ENCODE data around the gene TICAM1. TPM values are rescaled to one million over a fixed set of nuclear protein-coding genes. Genes with fewer than 3 reads are reported as not detected.

TICAM1 gene
- total and polyA plus RNA-seq, 2 of the 13 experiments (the other 11 are each of a cell fraction or from before 2014, with no cell fraction given), result 0.33 to 0.95 TPM

DNA sequence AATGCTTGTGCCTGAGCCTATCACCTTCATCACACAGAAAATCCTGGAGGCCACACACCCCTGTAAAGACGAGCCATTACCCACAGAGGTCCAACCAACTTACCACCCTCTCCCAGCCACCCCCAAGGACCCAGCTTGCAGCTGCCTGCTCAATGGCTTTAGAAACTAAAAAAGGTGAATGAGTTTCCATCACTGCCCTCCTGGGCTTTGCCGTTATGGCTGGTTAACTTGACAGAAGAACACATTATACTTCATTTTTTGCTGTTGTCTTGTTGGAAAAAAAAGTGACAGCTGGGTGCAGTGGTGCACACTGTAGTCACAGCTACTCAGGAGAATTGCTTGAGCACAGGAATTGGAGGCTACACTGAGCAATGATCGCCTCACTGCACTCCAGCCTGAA is 57.4 kb downstream of the TICAM1 start (continued):
- TF ChIP-seq, protein P1, sequence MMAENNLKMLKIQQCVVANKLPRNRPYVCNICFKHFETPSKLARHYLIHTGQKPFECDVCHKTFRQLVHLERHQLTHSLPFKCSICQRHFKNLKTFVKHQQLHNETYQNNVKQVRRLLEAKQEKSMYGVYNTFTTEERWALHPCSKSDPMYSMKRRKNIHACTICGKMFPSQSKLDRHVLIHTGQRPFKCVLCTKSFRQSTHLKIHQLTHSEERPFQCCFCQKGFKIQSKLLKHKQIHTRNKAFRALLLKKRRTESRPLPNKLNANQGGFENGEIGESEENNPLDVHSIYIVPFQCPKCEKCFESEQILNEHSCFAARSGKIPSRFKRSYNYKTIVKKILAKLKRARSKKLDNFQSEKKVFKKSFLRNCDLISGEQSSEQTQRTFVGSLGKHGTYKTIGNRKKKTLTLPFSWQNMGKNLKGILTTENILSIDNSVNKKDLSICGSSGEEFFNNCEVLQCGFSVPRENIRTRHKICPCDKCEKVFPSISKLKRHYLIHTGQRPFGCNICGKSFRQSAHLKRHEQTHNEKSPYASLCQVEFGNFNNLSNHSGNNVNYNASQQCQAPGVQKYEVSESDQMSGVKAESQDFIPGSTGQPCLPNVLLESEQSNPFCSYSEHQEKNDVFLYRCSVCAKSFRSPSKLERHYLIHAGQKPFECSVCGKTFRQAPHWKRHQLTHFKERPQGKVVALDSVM (CRISPR knock-in tag; IDR thresholded peaks at IDR 0.05), result no peak
- no peak for TF ChIP-seq ZSCAN30 (CRISPR knock-in tag; IDR thresholded peaks at IDR 0.05)
- TF ChIP-seq CENPT (CRISPR knock-in tag; IDR thresholded peaks at IDR 0.05; ENCODE audit: low read depth), result no peak
- no peak for TF ChIP-seq SSRP1 (CRISPR knock-in tag; IDR thresholded peaks at IDR 0.05)
- TF ChIP-seq ZC3H13 (CRISPR knock-in tag; IDR thresholded peaks at IDR 0.05), result no peak
- TF ChIP-seq HOXD1 (CRISPR knock-in tag; IDR thresholded peaks at IDR 0.05), result no peak

DNA sequence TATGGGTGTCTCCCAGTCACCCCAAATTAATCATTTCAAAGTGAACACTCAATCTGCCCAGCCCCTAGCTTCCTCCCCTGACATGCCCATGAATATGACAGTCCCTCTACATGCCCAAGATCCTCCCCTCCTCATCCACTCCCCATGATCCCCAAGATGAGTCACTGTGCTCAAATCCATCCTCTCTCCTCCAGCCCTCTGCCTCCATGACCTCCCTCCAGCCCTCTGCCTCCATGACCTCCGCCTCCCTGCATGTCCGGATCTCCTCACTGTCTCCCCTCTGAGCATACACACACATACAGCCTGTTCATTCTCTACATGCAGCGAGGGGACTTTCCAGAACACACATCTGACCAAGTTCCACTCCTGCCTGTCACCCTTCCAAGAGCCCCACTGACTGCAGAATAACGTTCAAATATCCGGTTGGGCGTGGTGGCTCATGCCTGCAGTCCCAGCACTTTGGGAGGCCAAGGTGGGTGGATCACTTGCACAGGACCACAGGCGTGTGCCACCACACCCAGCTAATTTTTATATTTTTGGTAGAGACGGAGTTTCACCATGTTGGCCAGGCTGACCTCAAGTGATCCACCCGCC is 58.4 kb downstream of the TICAM1 start:
- H2AFZ ChIP-seq (ENCODE audit: low read length), result no peak overlapping the region
- H3K4me2 ChIP-seq (ENCODE audit: low read depth, low read length), result no peak overlapping the region
- no peak for ATAC-seq
- no peaks in the 10 kb centered on the region for H3K36me3 ChIP-seq (replicated peaks in 1 of 2; ENCODE audit: control insufficient read depth in 1 of 2, insufficient read depth in 2 of 2, low read length in 2 of 2)
- POLR2A ChIA-PET, result no interaction called here
- H4K20me1 ChIP-seq (ENCODE audit: insufficient read depth, low read length), result peaks cover 6% of the 10 kb centered on the region
- peaks cover 0 to 11% of the 10 kb centered on the region in 2 experiments; a peak in 2 of 5 replicates for H3K27me3 ChIP-seq (ENCODE audit: control insufficient read depth in 1 of 2, insufficient read depth in 2 of 2, low read length in 2 of 2)
- H3K79me2 ChIP-seq (ENCODE audit: insufficient read depth, low read length), result no peaks in the 10 kb centered on the region
- WGBS (ENCODE audit: low lambda C conversion rate), result 18% methylated on average over 9 of the region's 9 CpGs
- BruUV-seq (replicated peaks), result no TSS peak
- DNase-seq (ENCODE audit: low spot score), result no peak
- H3K4me3 ChIP-seq (replicated peaks in 1 of 3; ENCODE audit: insufficient read depth in 1 of 3, low read depth in 2 of 3, low read length in 3 of 3), result no peak overlapping the region
- intact Hi-C loops (cut with micrococcal nuclease; ENCODE audit: unreplicated experiment), result no loop called here
- no peaks in the 10 kb centered on the region for H3K4me1 ChIP-seq (ENCODE audit: insufficient read depth, low read length)
- in situ Hi-C loops (cut with HindIII; ENCODE audit: extremely low pct_ligation_motif_present, low pct_unique_long_range_greater_than_20kb), result no loop called here
- no peak overlapping the region for H3K9ac ChIP-seq (ENCODE audit: insufficient read depth, low read depth, low read length)
- no peak overlapping the region for H3K27ac ChIP-seq (ENCODE audit: extremely low read length, insufficient read depth, low read length)
- CTCF ChIA-PET (ENCODE audit: low intra/inter-chr PET ratio, low total read pairs), result no interaction called here
- no peaks in the 10 kb centered on the region for H3K9me3 ChIP-seq (ENCODE audit: low read length)
- FAIRE-seq, result no peak
- no peak for TF ChIP-seq STAG1 (CRISPR knock-in tag; IDR thresholded peaks at IDR 0.05)
- TF ChIP-seq, protein P2, sequence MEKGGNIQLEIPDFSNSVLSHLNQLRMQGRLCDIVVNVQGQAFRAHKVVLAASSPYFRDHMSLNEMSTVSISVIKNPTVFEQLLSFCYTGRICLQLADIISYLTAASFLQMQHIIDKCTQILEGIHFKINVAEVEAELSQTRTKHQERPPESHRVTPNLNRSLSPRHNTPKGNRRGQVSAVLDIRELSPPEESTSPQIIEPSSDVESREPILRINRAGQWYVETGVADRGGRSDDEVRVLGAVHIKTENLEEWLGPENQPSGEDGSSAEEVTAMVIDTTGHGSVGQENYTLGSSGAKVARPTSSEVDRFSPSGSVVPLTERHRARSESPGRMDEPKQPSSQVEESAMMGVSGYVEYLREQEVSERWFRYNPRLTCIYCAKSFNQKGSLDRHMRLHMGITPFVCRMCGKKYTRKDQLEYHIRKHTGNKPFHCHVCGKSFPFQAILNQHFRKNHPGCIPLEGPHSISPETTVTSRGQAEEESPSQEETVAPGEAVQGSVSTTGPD (CRISPR knock-in tag; IDR thresholded peaks at IDR 0.05), result no peak
- no peak for TF ChIP-seq GATAD2A (CRISPR knock-in tag; IDR thresholded peaks at IDR 0.05)
- TF ChIP-seq, protein P3, sequence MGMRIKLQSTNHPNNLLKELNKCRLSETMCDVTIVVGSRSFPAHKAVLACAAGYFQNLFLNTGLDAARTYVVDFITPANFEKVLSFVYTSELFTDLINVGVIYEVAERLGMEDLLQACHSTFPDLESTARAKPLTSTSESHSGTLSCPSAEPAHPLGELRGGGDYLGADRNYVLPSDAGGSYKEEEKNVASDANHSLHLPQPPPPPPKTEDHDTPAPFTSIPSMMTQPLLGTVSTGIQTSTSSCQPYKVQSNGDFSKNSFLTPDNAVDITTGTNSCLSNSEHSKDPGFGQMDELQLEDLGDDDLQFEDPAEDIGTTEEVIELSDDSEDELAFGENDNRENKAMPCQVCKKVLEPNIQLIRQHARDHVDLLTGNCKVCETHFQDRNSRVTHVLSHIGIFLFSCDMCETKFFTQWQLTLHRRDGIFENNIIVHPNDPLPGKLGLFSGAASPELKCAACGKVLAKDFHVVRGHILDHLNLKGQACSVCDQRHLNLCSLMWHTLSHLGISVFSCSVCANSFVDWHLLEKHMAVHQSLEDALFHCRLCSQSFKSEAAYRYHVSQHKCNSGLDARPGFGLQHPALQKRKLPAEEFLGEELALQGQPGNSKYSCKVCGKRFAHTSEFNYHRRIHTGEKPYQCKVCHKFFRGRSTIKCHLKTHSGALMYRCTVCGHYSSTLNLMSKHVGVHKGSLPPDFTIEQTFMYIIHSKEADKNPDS (CRISPR knock-in tag; IDR thresholded peaks at IDR 0.05), result no peak
- TF ChIP-seq, protein P4, sequence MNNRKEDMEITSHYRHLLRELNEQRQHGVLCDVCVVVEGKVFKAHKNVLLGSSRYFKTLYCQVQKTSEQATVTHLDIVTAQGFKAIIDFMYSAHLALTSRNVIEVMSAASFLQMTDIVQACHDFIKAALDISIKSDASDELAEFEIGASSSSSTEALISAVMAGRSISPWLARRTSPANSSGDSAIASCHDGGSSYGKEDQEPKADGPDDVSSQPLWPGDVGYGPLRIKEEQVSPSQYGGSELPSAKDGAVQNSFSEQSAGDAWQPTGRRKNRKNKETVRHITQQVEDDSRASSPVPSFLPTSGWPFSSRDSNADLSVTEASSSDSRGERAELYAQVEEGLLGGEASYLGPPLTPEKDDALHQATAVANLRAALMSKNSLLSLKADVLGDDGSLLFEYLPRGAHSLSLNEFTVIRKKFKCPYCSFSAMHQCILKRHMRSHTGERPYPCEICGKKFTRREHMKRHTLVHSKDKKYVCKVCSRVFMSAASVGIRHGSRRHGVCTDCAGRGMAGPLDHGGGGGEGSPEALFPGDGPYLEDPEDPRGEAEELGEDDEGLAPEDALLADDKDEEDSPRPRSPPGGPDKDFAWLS (CRISPR knock-in tag; IDR thresholded peaks at IDR 0.05; ENCODE audit: borderline replicate concordance), result no peak
- no peak for TF ChIP-seq ZFP62 (CRISPR knock-in tag; IDR thresholded peaks at IDR 0.05)
- TF ChIP-seq HHEX (CRISPR knock-in tag; IDR thresholded peaks at IDR 0.05), result no peak
- TF ChIP-seq NR2F1 (CRISPR knock-in tag; IDR thresholded peaks at IDR 0.05), result no peak
- TF ChIP-seq ZNF616 (CRISPR knock-in tag; IDR thresholded peaks at IDR 0.05; ENCODE audit: low read depth), result no peak
- no peak for TF ChIP-seq MIER2 (CRISPR knock-in tag; IDR thresholded peaks at IDR 0.05)
- TF ChIP-seq FOXP1 (IDR thresholded peaks at IDR 0.05), result no peak
- TF ChIP-seq FOXP1 (CRISPR knock-in tag; IDR thresholded peaks at IDR 0.05), result no peak

Measured in HepG2 (cell line).